HEK293 (cell line): ENCODE data around the gene FAM98C.

ENCODE experiments used
- EGR2 ChIP-seq: fragments of 450-650 bp; formaldehyde crosslinking; IDR thresholded peaks from 2 replicates; pipeline ENCODE4 v1.5.1; 2016; ENCODE audit warnings: low read depth, missing biosample characterization, missing genetic modification characterization
- KLF10 ChIP-seq: fragments of 450-650 bp; IDR thresholded peaks from 2 replicates; pipeline ENCODE4 v1.5.1; 2018; ENCODE audit warnings: missing biosample characterization, mild to moderate bottlenecking, missing genetic modification characterization
- KLF7 ChIP-seq: fragments of 450-650 bp; formaldehyde crosslinking; IDR thresholded peaks from 2 replicates; pipeline ENCODE4 v1.5.1; 2016; ENCODE audit warnings: missing biosample characterization, missing genetic modification characterization, borderline replicate concordance
- RBAK ChIP-seq: fragments of 450-650 bp; formaldehyde crosslinking; IDR thresholded peaks from 2 replicates; pipeline ENCODE4 v1.5.1; 2016; ENCODE audit warnings: missing biosample characterization, missing genetic modification characterization
- REPIN1 ChIP-seq: fragments of 450-650 bp; formaldehyde crosslinking; IDR thresholded peaks from 2 replicates; pipeline ENCODE4 v1.5.1; 2017; ENCODE audit warnings: missing biosample characterization, missing genetic modification characterization, low read depth
- SETDB1 ChIP-seq: IDR thresholded peaks from one replicate; pipeline ENCODE4 v1.6.1; 2017; ENCODE audit warnings: mild to moderate bottlenecking, low read length, moderate library complexity, mixed read lengths; ENCODE audit not compliant: insufficient read length
- SP7 ChIP-seq: fragments of 450-650 bp; formaldehyde crosslinking; IDR thresholded peaks from 2 replicates; pipeline ENCODE4 v1.5.1; 2016; ENCODE audit warnings: missing biosample characterization, missing genetic modification characterization
- ZBTB21 ChIP-seq: fragments of 450-650 bp; formaldehyde crosslinking; IDR thresholded peaks from 2 replicates; pipeline ENCODE4 v1.5.1; 2017; ENCODE audit warnings: missing biosample characterization, missing genetic modification characterization
- ZBTB8A ChIP-seq: fragments of 450-650 bp; formaldehyde crosslinking; IDR thresholded peaks from 2 replicates; pipeline ENCODE4 v1.5.1; 2016; ENCODE audit warnings: missing biosample characterization, missing genetic modification characterization
- ZFP37 ChIP-seq: fragments of 450-650 bp; formaldehyde crosslinking; IDR thresholded peaks from 2 replicates; pipeline ENCODE4 v1.5.1; 2016; ENCODE audit warnings: missing biosample characterization, missing genetic modification characterization
- ZNF114 ChIP-seq: fragments of 450-650 bp; formaldehyde crosslinking; IDR thresholded peaks from 2 replicates; pipeline ENCODE4 v1.5.0; 2017; ENCODE audit warnings: missing biosample characterization, missing genetic modification characterization
- ZNF121 ChIP-seq: fragments of 450-650 bp; formaldehyde crosslinking; IDR thresholded peaks from 2 replicates; pipeline ENCODE4 v1.5.1; 2016; ENCODE audit warnings: missing biosample characterization, missing genetic modification characterization
- ZNF16 ChIP-seq: fragments of 450-650 bp; formaldehyde crosslinking; IDR thresholded peaks from 2 replicates; pipeline ENCODE4 v1.5.1; 2016; ENCODE audit warnings: low read depth, missing biosample characterization, missing genetic modification characterization
- ZNF2 ChIP-seq: fragments of 450-650 bp; formaldehyde crosslinking; IDR thresholded peaks from 2 replicates; pipeline ENCODE4 v1.5.1; 2016; ENCODE audit warnings: missing biosample characterization, missing genetic modification characterization
- ZNF510 ChIP-seq: fragments of 450-650 bp; formaldehyde crosslinking; IDR thresholded peaks from 2 replicates; pipeline ENCODE4 v1.5.1; 2018; ENCODE audit warnings: mild to moderate bottlenecking, missing genetic modification characterization, missing biosample characterization; ENCODE audit not compliant: insufficient replicate concordance
- ZNF514 ChIP-seq: fragments of 450-650 bp; formaldehyde crosslinking; IDR thresholded peaks from 2 replicates; pipeline ENCODE4 v1.5.1; 2016; ENCODE audit warnings: missing biosample characterization, missing genetic modification characterization
- ZNF530 ChIP-seq: fragments of 450-650 bp; formaldehyde crosslinking; IDR thresholded peaks from 2 replicates; pipeline ENCODE4 v1.5.1; 2016; ENCODE audit warnings: low read depth, missing biosample characterization, missing genetic modification characterization
- ZNF585B ChIP-seq: fragments of 450-650 bp; formaldehyde crosslinking; IDR thresholded peaks from 2 replicates; pipeline ENCODE4 v1.5.1; 2016; ENCODE audit warnings: missing biosample characterization, missing genetic modification characterization
- ZNF629 ChIP-seq: fragments of 450-650 bp; formaldehyde crosslinking; IDR thresholded peaks from 2 replicates; pipeline ENCODE4 v1.5.1; 2017; ENCODE audit warnings: missing biosample characterization, missing genetic modification characterization
- ZNF843 ChIP-seq: fragments of 450-650 bp; formaldehyde crosslinking; IDR thresholded peaks from 2 replicates; pipeline ENCODE4 v1.5.1; 2016; ENCODE audit warnings: missing biosample characterization, missing genetic modification characterization
- ZSCAN30 ChIP-seq: fragments of 450-650 bp; IDR thresholded peaks from 2 replicates; pipeline ENCODE4 v1.5.1; 2018; ENCODE audit warnings: missing biosample characterization, mild to moderate bottlenecking, missing genetic modification characterization, moderate library complexity
- TF ChIP-seq, protein P1 (sequence below): fragments of 450-650 bp; formaldehyde crosslinking; IDR thresholded peaks from 2 replicates; pipeline ENCODE4 v1.5.1; 2017; ENCODE audit warnings: missing biosample characterization, missing genetic modification characterization
- TF ChIP-seq, protein P2 (sequence below): fragments of 450-650 bp; formaldehyde crosslinking; IDR thresholded peaks from 2 replicates; pipeline ENCODE4; 2016; ENCODE audit warnings: missing biosample characterization, missing genetic modification characterization
- TF ChIP-seq, protein P3 (sequence below): fragments of 450-650 bp; formaldehyde crosslinking; IDR thresholded peaks from 2 replicates; pipeline ENCODE4 v1.5.1; 2016; ENCODE audit warnings: missing biosample characterization, missing genetic modification characterization
- TF ChIP-seq, protein P4 (sequence below): fragments of 450-650 bp; formaldehyde crosslinking; IDR thresholded peaks from 2 replicates; pipeline ENCODE4 v1.5.1; 2016; ENCODE audit warnings: missing biosample characterization, missing genetic modification characterization
- TF ChIP-seq, protein P5 (sequence below): fragments of 450-650 bp; formaldehyde crosslinking; IDR thresholded peaks from 2 replicates; pipeline ENCODE4 v1.5.1; 2016; ENCODE audit warnings: missing biosample characterization, missing genetic modification characterization
- TF ChIP-seq, protein P6 (sequence below): fragments of 450-650 bp; IDR thresholded peaks from 2 replicates; pipeline ENCODE4 v1.5.1; 2018; ENCODE audit warnings: missing biosample characterization, mild to moderate bottlenecking, missing genetic modification characterization
- TF ChIP-seq, protein P7 (sequence below): fragments of 450-650 bp; formaldehyde crosslinking; IDR thresholded peaks from 2 replicates; pipeline ENCODE4 v1.5.1; 2016; ENCODE audit warnings: missing biosample characterization, missing genetic modification characterization, borderline replicate concordance

FAM98C gene

DNA sequence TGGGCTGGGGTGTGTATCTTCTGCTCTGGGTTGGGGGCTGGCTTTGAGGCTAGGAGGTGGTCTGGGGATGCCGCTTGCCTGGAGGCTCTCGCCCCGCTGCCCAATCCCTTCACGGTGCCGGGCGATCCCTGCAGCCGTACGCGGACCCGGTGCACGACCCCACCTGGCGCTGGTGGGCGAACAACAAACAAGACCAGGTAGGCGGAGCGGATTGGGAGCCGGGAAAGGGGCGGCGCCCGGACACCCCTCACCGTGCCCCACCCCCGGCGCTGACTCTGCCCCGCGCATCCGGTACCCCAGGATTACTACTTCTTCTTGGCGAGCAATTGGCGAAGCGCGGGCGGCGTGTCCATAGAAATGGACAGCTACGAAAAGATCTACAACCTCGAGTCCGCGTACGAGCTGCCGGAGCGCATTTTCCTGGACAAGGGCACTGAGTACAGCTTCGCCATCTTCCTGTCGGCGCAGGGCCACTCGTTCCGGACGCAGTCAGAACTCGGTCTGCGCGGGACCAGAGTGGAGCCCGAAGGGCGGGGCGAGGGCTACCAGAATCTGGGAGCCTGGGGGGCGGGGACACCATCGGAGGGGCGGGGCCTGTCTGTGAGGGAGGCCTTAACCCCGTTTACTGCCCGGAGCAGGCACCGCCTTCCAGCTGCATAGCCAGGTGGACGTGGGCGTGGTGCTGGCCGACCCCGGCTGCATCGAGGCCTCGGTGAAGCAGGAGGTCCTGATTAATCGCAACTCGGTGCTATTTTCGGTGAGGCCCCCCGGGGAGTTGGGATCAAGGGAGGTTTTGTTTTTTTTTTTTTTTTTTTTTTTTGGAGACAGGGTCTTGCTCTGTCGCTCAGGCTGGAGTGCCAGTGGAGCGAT lies 40.6 kb upstream of the FAM98C start (continued):
- TF ChIP-seq, protein P1, sequence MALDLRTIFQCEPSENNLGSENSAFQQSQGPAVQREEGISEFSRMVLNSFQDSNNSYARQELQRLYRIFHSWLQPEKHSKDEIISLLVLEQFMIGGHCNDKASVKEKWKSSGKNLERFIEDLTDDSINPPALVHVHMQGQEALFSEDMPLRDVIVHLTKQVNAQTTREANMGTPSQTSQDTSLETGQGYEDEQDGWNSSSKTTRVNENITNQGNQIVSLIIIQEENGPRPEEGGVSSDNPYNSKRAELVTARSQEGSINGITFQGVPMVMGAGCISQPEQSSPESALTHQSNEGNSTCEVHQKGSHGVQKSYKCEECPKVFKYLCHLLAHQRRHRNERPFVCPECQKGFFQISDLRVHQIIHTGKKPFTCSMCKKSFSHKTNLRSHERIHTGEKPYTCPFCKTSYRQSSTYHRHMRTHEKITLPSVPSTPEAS (tag by site-specific recombination), result no peak
- TF ChIP-seq SP7 (tag by site-specific recombination), result peak; percentile 77
- TF ChIP-seq ZNF2 (tag by site-specific recombination), result peak; percentile 69; the same call in 1 of the 2 replicates
- TF ChIP-seq ZNF585B (tag by site-specific recombination), result no peak
- peak; percentile 59; the same call in 1 of the 2 replicates for TF ChIP-seq ZNF629 (tag by site-specific recombination)
- TF ChIP-seq ZNF121 (tag by site-specific recombination), result no peak
- peak; percentile 33 for TF ChIP-seq ZNF843
- peak; percentile 95 for TF ChIP-seq EGR2 (tag by site-specific recombination)
- TF ChIP-seq, protein P2, sequence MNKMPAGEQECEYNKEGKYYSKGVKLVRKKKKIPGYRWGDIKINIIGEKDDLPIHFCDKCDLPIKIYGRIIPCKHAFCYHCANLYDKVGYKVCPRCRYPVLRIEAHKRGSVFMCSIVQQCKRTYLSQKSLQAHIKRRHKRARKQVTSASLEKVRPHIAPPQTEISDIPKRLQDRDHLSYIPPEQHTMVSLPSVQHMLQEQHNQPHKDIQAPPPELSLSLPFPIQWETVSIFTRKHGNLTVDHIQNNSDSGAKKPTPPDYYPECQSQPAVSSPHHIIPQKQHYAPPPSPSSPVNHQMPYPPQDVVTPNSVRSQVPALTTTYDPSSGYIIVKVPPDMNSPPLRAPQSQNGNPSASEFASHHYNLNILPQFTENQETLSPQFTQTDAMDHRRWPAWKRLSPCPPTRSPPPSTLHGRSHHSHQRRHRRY, result no peak
- no peak for TF ChIP-seq ZNF510
- TF ChIP-seq, protein P3, sequence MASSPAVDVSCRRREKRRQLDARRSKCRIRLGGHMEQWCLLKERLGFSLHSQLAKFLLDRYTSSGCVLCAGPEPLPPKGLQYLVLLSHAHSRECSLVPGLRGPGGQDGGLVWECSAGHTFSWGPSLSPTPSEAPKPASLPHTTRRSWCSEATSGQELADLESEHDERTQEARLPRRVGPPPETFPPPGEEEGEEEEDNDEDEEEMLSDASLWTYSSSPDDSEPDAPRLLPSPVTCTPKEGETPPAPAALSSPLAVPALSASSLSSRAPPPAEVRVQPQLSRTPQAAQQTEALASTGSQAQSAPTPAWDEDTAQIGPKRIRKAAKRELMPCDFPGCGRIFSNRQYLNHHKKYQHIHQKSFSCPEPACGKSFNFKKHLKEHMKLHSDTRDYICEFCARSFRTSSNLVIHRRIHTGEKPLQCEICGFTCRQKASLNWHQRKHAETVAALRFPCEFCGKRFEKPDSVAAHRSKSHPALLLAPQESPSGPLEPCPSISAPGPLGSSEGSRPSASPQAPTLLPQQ (tag by site-specific recombination), result peak; percentile 65
- no peak for TF ChIP-seq ZNF530 (tag by site-specific recombination)
- TF ChIP-seq, protein P4, sequence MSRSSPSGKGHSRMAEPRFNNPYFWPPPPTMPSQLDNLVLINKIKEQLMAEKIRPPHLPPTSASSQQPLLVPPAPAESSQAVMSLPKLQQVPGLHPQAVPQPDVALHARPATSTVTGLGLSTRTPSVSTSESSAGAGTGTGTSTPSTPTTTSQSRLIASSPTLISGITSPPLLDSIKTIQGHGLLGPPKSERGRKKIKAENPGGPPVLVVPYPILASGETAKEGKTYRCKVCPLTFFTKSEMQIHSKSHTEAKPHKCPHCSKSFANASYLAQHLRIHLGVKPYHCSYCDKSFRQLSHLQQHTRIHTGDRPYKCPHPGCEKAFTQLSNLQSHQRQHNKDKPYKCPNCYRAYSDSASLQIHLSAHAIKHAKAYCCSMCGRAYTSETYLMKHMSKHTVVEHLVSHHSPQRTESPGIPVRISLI (tag by site-specific recombination), result peak; percentile 100
- TF ChIP-seq SETDB1, result no peak
- TF ChIP-seq ZBTB8A (tag by site-specific recombination), result peak; percentile 91
- TF ChIP-seq REPIN1, result no peak
- no peak for TF ChIP-seq ZNF514 (tag by site-specific recombination)
- TF ChIP-seq ZFP37 (tag by site-specific recombination), result no peak
- TF ChIP-seq ZBTB21 (tag by site-specific recombination), result peak; percentile 36; the same call in 1 of the 2 replicates
- TF ChIP-seq ZSCAN30 (tag by site-specific recombination), result 0 out of 2 replicates have a peak, but pooled peaks have one; percentile 28
- TF ChIP-seq ZNF114 (tag by site-specific recombination), result no peak
- TF ChIP-seq KLF10 (tag by site-specific recombination), result peak; percentile 98
- TF ChIP-seq RBAK (tag by site-specific recombination), result no peak
- TF ChIP-seq KLF7, result peak; percentile 49; the same call in 1 of the 2 replicates
- TF ChIP-seq ZNF16, result no peak
- TF ChIP-seq, protein P5, sequence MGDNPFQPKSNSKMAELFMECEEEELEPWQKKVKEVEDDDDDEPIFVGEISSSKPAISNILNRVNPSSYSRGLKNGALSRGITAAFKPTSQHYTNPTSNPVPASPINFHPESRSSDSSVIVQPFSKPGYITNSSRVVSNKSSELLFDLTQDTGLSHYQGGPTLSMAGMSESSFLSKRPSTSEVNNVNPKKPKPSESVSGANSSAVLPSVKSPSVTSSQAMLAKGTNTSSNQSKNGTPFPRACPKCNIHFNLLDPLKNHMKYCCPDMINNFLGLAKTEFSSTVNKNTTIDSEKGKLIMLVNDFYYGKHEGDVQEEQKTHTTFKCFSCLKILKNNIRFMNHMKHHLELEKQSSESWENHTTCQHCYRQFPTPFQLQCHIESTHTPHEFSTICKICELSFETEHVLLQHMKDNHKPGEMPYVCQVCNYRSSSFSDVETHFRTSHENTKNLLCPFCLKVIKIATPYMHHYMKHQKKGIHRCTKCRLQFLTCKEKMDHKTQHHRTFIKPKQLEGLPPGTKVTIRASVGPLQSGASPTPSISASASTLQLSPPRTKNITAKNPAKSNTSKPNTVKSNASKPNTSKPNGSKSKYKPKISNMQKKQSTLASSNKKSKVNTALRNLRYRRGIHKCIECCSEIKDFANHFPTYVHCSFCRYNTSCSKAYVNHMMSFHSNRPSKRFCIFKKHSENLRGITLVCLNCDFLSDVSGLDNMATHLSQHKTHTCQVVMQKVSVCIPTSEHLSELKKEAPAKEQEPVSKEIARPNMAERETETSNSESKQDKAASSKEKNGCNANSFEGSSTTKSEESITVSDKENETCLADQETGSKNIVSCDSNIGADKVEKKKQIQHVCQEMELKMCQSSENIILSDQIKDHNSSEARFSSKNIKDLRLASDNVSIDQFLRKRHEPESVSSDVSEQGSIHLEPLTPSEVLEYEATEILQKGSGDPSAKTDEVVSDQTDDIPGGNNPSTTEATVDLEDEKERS, result peak; percentile 81; the same call in 1 of the 2 replicates
- TF ChIP-seq, protein P6, sequence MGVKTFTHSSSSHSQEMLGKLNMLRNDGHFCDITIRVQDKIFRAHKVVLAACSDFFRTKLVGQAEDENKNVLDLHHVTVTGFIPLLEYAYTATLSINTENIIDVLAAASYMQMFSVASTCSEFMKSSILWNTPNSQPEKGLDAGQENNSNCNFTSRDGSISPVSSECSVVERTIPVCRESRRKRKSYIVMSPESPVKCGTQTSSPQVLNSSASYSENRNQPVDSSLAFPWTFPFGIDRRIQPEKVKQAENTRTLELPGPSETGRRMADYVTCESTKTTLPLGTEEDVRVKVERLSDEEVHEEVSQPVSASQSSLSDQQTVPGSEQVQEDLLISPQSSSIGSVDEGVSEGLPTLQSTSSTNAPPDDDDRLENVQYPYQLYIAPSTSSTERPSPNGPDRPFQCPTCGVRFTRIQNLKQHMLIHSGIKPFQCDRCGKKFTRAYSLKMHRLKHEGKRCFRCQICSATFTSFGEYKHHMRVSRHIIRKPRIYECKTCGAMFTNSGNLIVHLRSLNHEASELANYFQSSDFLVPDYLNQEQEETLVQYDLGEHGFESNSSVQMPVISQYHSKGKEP (tag by site-specific recombination), result no peak
- TF ChIP-seq, protein P7, sequence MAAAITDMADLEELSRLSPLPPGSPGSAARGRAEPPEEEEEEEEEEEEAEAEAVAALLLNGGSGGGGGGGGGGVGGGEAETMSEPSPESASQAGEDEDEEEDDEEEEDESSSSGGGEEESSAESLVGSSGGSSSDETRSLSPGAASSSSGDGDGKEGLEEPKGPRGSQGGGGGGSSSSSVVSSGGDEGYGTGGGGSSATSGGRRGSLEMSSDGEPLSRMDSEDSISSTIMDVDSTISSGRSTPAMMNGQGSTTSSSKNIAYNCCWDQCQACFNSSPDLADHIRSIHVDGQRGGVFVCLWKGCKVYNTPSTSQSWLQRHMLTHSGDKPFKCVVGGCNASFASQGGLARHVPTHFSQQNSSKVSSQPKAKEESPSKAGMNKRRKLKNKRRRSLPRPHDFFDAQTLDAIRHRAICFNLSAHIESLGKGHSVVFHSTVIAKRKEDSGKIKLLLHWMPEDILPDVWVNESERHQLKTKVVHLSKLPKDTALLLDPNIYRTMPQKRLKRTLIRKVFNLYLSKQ (tag by site-specific recombination), result no peak
